ENCODE measurements around the gene IRF8. TPM values are rescaled to one million over a fixed set of nuclear protein-coding genes. Genes with fewer than 3 reads are reported as not detected.

IRF8 gene
- total RNA-seq, 1 experiment from 2014 or later, result 0.28 TPM

DNA sequence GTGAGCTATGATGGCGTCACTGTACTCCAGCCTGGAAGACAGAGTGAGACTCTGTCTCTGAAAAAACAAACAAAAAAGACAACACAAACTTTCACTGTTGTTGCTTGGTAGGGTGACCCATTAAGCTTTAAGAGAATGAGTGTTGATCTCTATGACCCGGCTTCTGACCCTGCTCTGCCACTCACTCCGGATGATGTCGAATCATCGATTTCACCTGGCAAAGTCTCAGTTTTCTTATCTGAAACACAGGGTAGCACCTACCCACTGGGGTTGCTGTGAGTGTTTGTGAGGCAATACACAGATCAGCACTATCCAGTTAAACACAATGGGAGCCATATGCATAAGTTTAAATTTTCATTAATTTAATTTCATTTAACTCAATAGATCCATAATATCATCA, 20.6 kb upstream of the IRF8 start:
- no peaks in the 10 kb centered on the region for H3K4me1 ChIP-seq (ENCODE audit: insufficient read depth, low read length)
- no peak overlapping the region for H2BK120ac ChIP-seq (ENCODE audit: low read depth, low read length, poor library complexity, severe bottlenecking)
- H4K5ac ChIP-seq (ENCODE audit: insufficient read length, low read depth, low read length), result no peak overlapping the region
- H3K9me3 ChIP-seq (ENCODE audit: control insufficient read depth, low read depth, low read length), result no peaks in the 10 kb centered on the region
- H2BK5ac ChIP-seq (ENCODE audit: insufficient read length, low read length), result no peak overlapping the region
- no peak overlapping the region for H3K4ac ChIP-seq (ENCODE audit: low read depth, low read length)
- H3K23ac ChIP-seq (ENCODE audit: insufficient read length, low read depth, low read length), result no peak overlapping the region
- no peaks in the 10 kb centered on the region for H3K27me3 ChIP-seq (ENCODE audit: insufficient read depth, low read length)
- WGBS (ENCODE audit: extremely low coverage, insufficient read length, low lambda C conversion rate), result no CpG with 5 or more reads among the region's 5 CpGs
- no peak overlapping the region for H3K18ac ChIP-seq (ENCODE audit: insufficient read length, low read depth, low read length)
- Mint-ChIP-seq H3K36me3 (ENCODE audit: insufficient read depth in 1 of 3, low read depth in 3 of 3) (no peaks in the 10 kb centered on the region; a peak in 1 of 7 replicates), H3K4me3 (no peak overlapping the region), H3K27ac (no peak overlapping the region), H3K9me3 (no peaks in the 10 kb centered on the region), H3K27me3 (ENCODE audit: low read depth) (peaks cover 50% of the 10 kb centered on the region), H3K4me1 (no peaks in the 10 kb centered on the region)
- H2AK5ac ChIP-seq (ENCODE audit: insufficient read length, low read length), result no peak overlapping the region
- H3K23me2 ChIP-seq (ENCODE audit: insufficient read length, low read depth, low read length, poor library complexity, severe bottlenecking), result no peaks in the 10 kb centered on the region
- DNase-seq, result peak; percentile 2
- H3K4me2 ChIP-seq (ENCODE audit: insufficient read depth, insufficient read length, low read length), result no peak overlapping the region
- no peaks in the 10 kb centered on the region for H3K79me2 ChIP-seq (ENCODE audit: insufficient read depth, low read length)
- H3K79me1 ChIP-seq (ENCODE audit: insufficient read depth, low read depth, low read length, poor library complexity, severe bottlenecking), result no peaks in the 10 kb centered on the region
- no peak overlapping the region for H4K91ac ChIP-seq (ENCODE audit: insufficient read length, low read depth, low read length)
- H2AFZ ChIP-seq (ENCODE audit: low read length), result no peak overlapping the region
- H3T11ph ChIP-seq (ENCODE audit: low read length), result no peak overlapping the region
- H2BK15ac ChIP-seq (ENCODE audit: low read depth, low read length), result no peak overlapping the region
- H3K14ac ChIP-seq (ENCODE audit: insufficient read depth, low read length), result no peak overlapping the region
- no peaks in the 10 kb centered on the region for H4K20me1 ChIP-seq (ENCODE audit: control insufficient read depth, insufficient read depth, insufficient read length)
- TF ChIP-seq, protein P1, sequence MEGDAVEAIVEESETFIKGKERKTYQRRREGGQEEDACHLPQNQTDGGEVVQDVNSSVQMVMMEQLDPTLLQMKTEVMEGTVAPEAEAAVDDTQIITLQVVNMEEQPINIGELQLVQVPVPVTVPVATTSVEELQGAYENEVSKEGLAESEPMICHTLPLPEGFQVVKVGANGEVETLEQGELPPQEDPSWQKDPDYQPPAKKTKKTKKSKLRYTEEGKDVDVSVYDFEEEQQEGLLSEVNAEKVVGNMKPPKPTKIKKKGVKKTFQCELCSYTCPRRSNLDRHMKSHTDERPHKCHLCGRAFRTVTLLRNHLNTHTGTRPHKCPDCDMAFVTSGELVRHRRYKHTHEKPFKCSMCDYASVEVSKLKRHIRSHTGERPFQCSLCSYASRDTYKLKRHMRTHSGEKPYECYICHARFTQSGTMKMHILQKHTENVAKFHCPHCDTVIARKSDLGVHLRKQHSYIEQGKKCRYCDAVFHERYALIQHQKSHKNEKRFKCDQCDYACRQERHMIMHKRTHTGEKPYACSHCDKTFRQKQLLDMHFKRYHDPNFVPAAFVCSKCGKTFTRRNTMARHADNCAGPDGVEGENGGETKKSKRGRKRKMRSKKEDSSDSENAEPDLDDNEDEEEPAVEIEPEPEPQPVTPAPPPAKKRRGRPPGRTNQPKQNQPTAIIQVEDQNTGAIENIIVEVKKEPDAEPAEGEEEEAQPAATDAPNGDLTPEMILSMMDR (conservative IDR thresholded peaks at IDR 0.05), result no peak
- H3K9ac ChIP-seq (ENCODE audit: extremely low read depth, insufficient read length, low read length), result no peak overlapping the region
- H4K8ac ChIP-seq (replicated peaks; ENCODE audit: insufficient read length, low read depth, low read length), result no peak overlapping the region
- no peak overlapping the region for H2BK12ac ChIP-seq (ENCODE audit: insufficient read length, low read depth, low read length)
- H3K56ac ChIP-seq (ENCODE audit: insufficient read length, low read depth, low read length), result no peak overlapping the region
- no peak overlapping the region for H3K27ac ChIP-seq (ENCODE audit: insufficient read length, low read depth, low read length)
- no peak overlapping the region for H2BK20ac ChIP-seq (ENCODE audit: low read depth, low read length, poor library complexity, severe bottlenecking)

All from H9 (cell line).